HG03280 (cell line): ENCODE data around the gene L3HYPDH.
"Not testable (repeated sequence)": the region's sequence is repeated elsewhere in the genome, so short reads cannot be mapped to it uniquely, and the experiment has no call there.

ENCODE experiments used
- ATAC-seq: cut with Tn5 transposase; IDR thresholded peaks from one replicate; pipeline ENCODE4 v1.9.1; 2021; ENCODE audit warnings: mild to moderate bottlenecking, moderate library complexity; ENCODE audit not compliant: unreplicated experiment

The L3HYPDH gene

DNA sequence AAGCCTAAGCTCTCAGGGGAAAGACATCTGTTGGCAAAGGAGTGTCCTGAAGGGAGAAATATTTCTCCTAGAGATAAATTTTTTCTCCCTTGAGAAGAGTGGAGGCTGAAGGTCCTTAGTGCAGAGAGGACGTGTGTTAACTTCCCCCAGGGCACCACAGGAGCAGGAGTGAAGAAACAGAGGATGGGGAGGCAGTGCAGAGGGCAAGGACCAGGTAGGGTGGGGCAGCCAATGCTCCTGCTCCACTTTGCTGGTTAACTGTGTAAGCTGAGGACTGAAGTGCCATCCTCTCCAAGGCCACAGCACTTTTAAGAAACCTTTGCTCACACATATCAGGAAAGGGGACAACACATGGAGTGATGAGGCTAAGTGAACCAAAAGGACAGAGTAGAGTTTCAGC, 4.0 kb downstream of the L3HYPDH start:
- no peak for ATAC-seq

DNA sequence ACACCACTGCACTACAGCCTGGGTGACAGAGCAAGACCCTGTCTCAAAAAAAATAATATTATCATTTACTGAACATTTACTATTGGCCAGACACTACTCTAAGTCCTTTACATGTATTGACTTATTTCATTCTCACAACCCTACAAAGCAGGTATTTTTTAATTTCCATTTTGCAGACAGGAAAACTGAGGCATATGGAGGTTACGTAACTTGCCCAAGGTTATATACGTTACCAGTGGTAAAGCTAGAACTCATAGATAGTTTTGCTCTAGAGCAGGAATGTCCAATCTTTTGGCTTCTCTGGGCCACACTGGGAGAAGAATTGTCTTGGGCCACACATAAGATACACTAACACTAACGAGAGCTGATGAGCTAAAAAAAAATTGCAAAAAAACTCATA, 5.7 kb downstream of the L3HYPDH start:
- no peak for ATAC-seq

DNA sequence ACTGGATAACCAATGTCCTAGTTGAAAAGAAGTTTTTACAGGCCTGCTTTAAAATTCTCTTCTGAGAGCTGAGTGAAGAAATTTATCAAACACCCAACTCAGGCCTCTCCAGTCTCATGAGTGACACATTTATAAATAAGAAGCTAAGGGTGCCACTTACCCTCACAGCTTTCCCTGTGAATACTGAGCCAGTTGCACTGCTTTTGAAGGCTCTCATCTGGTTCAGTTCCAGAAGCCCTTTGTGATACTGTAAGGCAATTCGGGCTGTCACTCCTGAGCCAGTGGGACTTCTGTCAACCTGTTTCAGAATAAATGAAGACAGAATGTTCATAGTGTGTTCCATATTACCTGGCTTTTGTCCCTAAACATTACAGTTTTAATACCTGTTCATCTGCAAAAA, 8.5 kb downstream of the L3HYPDH start:
- no peak for ATAC-seq

DNA sequence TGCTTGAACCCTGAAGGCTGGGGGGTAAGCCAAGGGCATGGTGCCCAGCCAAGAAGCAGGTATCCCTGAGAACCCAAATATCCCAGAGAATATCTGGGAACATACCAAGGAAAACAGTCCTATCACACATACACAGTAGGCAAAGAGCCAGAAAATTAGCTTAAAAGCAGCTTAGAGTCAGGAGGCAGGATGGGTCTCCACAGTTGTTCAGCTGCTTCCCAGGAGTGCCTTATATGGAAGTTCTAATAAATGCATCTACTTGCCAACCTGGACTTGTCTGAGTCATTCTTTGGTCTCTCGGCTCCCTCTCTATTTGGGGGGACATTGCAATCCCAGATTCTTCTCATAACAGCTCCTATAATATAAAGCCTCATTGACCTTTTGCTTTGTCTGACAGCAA, 10.0 kb downstream of the L3HYPDH start:
- no peak for ATAC-seq

DNA sequence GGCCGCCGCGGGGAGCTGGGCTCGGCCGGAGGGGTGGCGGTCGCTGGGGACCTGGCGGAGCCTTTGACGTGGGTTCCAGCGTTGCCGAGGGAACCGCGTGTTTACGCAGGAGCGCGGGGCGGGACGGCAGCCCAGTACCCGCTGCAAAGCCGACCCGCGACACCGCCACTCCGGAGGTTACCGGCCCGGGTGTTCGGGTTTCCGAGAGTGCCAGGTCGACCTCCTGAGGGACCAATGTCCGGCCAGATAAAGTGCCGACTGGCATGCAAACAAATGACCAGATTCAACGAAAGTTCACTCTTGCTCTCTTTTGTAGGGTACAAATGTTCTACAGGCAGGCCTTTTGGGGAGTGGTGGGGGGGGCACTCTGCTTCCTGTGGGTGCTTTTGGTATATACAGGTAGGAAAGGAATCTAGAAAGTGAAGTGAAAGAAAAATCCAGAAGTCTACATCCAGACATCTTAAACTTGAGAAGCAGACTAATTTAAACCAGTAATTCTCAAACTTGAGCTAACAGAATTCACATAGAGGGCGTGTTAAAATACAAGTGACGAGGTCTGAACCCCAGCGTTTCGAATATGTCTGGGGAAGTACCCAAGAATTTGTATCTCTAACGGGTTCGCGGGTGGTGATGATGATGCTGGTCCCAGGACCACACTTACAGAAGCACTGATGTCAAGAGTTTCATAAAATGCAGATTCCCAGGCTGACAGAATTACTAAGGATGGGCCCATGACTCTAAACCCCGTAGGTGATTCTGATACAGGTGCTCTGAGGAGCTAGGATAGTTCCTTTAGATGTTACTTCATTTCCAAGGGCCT, 18.7 kb downstream of the L3HYPDH start, which contains the start of gene GPR135:
GPR135 (minus strand) TSS at position 65 of the 820 bp plus-strand sequence. CDS start 154 bp downstream, outside the sequence.
- peak; percentile 57 for ATAC-seq

DNA sequence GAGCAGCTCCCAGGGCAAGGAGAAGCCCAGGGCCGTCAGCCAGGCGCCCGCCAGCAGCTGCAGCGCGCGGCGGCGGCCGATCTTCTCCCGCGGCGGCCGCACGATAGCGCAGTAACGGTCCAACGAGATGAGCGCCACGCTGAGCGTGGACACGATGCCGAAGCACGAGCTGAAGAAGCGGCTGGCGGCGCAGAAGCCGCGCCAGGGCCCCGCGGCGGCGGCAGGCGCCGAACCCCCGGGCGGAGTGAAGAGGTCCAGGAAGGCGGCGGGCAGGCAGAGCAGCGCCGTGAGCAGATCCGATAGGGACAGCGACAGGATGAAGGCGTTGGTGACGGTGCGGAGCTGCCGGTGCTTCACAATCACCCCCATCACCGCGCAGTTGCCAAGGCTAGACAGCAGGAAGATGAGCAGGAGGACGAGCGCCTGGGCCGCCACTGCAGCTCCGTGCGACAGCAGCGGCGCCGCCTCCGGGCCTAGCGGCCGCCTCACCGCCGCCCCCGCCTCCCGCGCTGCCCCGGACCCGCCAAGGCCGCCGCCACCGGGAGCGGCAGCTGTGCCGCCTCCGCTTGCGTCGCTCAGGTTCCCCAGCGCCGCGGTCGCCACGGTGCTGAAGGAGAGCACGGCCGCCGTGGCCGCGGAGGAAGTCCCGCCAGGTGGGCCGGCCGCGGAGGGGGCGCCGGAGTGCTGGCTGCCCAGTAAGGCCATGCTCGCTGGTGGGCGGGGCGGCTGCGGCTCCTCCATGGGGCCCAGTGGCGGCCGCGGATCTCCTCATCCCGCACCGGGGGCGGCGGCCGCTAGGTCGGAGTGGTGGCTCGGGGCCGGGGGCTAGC, 19.5 kb downstream of the L3HYPDH start:
- peak; percentile 63 for ATAC-seq

DNA sequence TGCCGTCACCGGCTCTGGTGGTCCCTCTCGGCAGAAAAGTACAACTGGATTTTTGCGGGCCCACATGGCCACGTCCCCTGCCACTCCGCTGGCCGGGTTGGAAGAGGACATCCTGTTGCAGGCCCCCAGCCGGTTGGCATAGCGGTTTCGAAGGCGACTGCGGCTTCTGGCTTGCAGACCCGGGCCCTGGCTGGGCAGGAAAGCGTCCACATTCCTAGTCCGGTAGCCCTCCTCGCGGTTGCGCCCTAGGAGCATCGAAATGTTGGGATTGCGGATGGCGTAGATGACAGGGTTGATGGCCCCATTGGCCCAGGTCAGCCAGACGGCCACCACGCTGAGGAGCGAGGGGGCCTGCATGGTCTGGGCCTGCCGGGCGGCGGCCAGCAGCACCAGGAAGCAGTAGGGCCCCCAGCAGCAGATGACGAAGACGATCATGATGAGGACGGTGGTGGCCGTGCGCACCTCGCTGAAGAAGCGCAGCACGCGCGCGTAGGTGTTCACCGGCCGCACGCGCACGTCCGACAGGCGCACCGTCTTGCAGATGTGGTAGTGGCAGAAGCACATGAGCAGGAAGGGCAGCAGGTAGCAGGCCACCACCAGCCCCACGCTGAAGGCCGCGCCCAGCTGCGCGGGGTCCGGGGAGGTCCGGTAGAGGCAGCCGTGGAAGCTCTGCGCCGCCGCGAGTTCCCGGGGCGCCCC, 20.3 kb downstream of the L3HYPDH start:
- ATAC-seq, result peak; percentile 29

DNA sequence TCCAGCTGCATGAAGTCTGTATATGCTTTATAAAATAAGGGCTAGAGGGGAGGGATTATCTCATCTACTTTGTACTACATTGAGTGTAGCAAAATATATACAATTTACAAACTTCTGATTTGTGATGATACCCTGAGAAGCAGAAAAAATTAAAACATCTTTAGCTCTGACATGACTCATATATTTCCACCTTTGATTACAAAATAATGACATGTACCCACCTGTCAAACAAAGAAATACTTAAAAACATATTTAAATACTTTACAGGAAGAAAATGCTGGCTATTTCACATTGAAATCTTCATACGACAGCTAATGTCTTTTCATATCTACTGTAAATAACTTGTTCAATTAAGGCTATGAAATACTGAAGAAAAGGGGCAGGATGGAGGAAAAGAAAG, 22.3 kb downstream of the L3HYPDH start:
- ATAC-seq, result no peak

DNA sequence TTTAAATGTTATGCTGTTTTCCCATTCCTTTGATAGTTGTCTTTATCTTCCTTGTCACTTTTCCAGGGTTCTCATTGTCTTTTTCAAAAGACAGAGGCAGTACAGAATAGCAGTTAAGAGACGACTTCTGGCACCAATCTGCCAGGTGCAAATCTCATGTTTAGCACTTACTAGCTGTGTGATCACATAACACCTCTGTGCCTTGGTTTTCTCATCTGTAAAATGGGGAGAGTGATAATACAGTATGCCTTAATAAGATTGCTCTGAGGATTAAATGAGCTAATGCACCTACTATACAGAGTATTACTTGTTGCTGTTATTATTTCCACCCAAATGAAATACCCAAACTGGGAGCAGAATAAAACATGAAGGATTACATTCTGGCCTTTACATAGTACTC, 23.8 kb downstream of the L3HYPDH start:
- ATAC-seq, result no peak

DNA sequence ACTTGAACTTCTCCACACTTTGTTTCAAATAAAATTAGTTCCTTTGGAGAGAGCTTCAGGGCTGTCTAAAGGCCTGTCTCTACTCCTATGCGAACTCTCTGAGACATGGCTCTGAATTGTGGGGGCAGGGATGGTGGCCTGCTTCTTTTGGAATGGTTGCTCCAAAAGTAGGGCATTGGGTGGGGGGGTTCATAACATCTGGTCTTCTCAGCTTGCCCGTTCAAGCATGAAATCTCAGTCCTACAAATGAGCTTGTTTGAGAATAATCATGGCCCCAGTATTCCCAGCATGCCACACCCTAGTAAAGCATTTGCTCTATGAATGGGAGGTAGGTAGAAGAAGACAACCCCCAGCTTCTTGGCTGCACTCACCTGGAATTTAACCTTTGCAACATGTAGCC, 25.7 kb downstream of the L3HYPDH start:
- no peak for ATAC-seq

DNA sequence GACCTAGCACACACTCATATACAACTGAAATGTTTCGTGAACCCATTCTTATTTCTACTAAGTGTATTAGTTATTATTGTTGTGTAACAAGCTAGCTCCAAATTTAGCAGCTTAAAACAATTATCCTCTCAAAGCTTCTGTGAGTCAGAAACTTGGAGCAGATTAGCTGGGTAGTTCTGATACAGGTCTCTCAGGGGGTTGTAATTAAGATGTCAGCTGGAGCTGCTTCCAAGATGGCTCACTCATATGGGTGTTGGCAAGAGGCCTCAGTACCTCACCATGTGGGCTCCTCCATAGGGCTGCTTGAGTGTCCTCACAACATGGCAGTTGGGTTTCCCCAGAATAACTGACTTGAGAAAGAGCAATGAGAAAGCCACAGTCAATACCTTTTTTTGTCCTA, 28.8 kb downstream of the L3HYPDH start:
- ATAC-seq, result no peak

DNA sequence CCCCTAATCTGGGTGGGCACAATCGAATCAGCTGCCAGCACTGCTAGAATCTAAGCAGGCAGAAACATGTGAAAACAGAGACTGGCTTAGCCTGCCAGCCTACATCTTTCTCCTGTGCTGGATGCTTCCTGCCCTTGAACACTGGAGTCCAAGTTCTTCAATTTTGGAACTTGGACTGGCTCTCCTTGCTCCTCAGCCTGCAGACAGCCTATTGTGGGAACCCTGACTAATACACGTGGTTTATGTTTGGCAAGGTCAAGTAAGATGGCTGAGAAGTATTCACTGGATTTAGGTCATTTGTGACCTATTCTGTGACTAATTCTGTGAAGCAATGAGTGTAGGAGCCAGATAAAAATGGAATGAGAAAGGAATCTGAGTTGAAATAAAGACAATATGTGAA, 30.1 kb downstream of the L3HYPDH start:
- no peak for ATAC-seq

DNA sequence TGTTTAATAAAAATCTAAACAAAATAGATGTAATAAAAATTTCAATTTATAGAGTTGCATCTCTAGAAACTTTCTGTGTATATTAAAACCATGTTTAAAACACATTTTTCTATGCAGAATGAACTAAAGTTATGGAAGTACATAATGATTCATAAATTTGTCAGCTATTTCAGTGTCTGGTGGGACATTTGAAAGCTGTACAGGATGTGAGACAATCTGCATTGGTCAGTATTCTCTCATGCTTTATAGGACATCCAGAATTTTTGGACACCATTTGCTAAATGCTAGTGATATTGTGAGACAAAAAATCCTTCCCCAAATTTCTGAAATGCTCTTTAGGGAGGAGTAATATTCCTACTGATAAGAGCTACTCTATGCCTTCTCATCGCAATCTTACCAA, 32.4 kb downstream of the L3HYPDH start:
- ATAC-seq, result no peak

DNA sequence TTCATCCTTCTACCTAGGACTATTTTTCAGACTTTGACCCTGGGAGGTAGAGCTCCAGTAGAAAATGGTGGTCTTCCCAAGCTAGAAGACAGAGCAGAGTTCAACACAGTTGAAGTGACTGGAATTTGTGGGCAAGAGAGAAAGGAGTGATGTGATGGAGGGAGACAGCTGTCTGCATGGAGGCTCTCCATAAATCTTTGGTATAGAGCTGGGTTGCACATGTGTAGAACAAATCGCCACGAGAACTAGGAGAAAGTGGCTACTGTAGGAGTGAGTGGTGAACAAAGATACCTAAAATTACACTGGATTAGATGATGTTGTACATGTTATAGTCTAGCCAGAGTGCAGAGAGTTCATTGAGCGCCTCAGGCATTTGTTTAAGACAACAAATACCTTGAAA, 33.5 kb downstream of the L3HYPDH start:
- no peak for ATAC-seq

DNA sequence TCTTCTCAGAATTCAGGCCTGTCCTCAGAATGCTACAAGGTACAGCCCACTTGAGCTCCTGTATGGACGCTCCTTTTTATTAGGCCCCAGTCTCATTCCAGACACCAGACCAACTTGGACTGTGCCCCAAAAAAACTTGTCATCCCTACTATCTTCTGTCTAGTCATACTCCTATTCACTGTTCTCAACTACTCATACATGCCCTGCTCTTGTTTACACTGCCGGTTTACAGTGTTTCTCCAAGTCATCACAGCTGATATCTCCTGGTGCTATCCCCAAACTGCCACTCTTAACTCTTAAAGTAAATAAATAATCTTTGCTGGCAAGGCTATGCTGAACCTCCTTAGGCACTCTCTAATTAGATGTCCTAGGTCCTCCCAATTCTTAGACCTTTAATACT, 35.5 kb downstream of the L3HYPDH start:
- not testable (repeated sequence) for ATAC-seq

DNA sequence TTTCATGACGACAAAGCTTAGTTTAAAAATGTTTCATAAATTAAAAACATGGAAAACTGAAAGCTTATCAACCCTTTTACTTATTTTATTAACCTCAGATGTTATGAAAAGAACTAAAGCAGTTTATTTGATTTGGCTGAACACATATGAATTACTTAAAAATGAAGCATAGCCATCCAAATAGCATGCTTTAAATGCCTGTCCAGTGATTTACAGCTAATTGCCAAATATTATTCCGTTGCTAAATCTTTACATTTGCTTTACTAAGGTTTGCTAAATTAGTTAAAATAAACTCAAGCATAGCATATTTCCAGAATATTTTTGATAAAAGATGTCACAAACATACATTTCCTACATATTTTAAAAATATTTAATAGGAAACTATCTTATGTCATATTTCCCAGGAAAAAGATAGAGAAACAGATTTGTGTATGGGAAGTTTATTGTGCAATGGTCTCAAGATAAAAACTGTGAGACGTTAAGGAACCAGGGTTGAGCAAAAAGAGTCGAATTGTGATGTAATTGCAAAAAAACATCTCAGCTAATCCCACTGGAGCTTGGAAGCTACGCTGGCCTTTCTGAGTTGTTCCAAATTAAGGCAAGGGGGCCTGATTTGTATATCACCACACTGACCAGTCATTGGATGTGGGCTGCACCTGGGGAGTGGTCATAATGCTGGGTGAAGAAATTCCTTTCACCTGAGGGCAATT, 44.8 kb downstream of the L3HYPDH start:
- no peak for ATAC-seq

DNA sequence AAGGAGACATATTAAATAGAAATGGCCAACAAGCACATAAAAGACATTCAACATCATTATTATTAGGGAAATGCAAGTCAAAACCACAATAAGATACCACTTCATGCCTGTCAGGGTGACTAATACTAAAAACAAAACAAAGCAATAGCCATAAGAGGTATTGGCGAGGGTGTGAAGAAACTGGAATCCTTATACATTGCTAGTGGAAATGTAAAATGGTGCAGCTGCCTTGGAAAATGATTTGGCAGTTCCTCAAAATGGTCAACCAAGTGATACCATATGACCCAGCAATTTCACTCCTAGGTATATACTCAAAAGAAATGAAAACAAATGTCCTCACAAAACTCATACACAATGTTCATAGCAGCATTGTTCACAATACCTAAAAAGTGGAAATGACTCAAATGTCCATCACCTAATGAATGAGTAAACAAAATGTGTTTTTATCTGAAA, 46.0 kb downstream of the L3HYPDH start:
- no peak for ATAC-seq

DNA sequence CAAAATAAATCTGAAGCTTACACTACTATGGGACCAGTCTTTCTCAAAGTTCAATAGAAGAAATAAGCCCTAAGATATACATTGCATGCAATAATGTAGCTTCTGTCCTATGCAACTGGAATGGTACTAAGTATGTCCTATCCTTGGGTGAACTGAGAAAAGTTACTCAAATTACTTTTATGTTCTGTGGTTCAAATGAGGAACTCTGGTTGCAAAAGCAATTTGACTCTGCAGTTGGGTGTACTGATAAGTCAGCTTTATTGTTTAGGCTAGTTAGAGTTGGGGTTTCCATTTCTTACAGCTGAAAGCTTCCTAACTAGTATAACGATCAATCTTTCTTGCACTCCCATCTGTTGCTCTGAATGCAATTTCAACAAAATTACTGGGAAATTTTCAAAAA, 48.2 kb downstream of the L3HYPDH start:
- ATAC-seq, result no peak

DNA sequence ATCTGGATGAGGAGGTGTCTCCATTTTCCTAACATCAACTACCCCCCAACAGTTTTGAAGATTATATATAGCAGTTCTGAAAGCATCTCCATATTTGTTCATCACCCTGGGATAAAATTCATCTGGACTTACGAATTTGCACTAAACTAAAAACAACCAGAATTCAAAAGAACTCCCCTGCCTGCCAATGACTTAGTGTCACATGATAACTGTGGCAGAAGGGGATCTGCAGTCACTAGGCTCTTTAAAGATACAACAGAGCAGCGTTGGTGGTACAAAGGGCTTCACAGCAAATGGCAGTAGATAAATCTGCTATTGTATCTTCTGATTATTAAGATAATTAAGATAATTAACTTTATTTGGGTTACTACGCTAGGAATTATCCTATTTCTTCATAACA, 49.1 kb downstream of the L3HYPDH start:
- no peak for ATAC-seq

DNA sequence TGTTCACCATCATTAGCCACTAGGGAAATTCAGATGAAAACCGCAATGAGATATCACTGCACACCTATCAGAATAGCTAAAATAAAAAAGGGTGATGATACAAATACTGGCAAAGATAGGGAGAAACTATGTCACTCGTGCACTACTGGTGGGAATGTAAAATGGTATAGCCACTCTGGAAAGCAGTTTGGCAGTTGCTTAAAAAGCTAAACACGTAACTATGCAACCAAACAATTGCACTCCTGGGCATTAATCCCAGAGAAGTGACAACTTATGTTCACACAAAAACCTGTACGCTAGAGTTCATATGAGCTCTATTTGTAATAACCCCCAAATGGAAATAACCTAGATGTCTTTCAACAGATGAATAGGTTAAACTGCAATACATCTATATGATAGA, 54.4 kb downstream of the L3HYPDH start:
- ATAC-seq, result no peak

DNA sequence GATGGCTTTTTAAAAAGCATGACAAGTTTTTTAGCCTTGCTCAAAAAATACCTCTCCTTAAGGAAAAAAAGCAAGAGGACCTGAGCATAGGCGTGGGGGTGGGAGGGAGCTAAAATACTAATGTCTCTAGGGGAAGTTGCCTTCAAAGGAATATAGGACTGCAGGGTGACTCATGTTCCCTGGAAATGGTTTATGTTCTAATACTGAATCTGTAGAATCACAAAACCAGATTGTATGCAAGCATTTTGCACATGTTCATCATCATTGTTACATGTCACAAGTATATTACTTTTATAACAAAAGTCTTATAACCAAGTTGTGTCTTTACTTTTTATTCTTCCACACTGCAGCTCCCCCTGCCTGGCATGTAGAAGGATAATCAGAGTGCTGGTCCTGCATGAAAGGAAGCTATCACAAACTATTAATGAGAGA, 55.6 kb downstream of the L3HYPDH start:
- no peak for ATAC-seq
